Left ventricle myocardium inferior (tissue), 1 donor: ENCODE measurements around the gene MTG1. TPM values are rescaled to one million over a fixed set of nuclear protein-coding genes. Genes with fewer than 3 reads are reported as not detected.

Experiments
- DNase-seq: peaks from one replicate; pipeline ENCODE4 v3.0.0-alpha.2; 2020
- H3K27ac ChIP-seq: fragments of 200-600 bp; replicated peaks from 2 replicates; pipeline ENCODE4 v1.8.0; 2021
- H3K27me3 ChIP-seq: fragments of 200-600 bp; 2 replicates; pipeline ENCODE4 v1.8.0; 2021; ENCODE audit warnings: low read depth
- H3K36me3 ChIP-seq: fragments of 200-600 bp; 2 replicates; pipeline ENCODE4 v1.8.0; 2021
- H3K4me1 ChIP-seq: fragments of 200-600 bp; 2 replicates; pipeline ENCODE4 v1.8.0; 2021
- H3K4me3 ChIP-seq: fragments of 200-600 bp; 2 replicates; pipeline ENCODE4 v1.8.0; 2021; ENCODE audit warnings: mild to moderate bottlenecking, moderate library complexity
- H3K9me3 ChIP-seq: fragments of 200-600 bp; replicated peaks from 2 replicates; pipeline ENCODE4 v1.8.0; 2021
- intact Hi-C: fragments of 100-400 bp; cut with micrococcal nuclease; formaldehyde crosslinking; loops from one replicate; pipeline ENCODE4 v1.11.0; 2022
- total RNA-seq: library from RNA; stranded (reverse); fragmentation: NEBNext Ultra II Directional; extraction: Animal tissue kit (Norgen Biotek cat#: 25700); gene quantifications from one replicate; pipeline ENCODE4 v1.2.1, GENCODE V29; 2021
- TF ChIP-seq, protein P1 (sequence below): fragments of 200-600 bp; IDR thresholded peaks from 2 replicates; pipeline ENCODE4 v1.8.0; 2021; ENCODE audit warnings: antibody characterized with exemption, mild to moderate bottlenecking, borderline replicate concordance
- donor health status: DM: no; HTN: yes; CAD: no; lungs with severe emphysema.

MTG1 gene
- total RNA-seq, 1 donor from 2014 or later: 14.0 TPM

DNA sequence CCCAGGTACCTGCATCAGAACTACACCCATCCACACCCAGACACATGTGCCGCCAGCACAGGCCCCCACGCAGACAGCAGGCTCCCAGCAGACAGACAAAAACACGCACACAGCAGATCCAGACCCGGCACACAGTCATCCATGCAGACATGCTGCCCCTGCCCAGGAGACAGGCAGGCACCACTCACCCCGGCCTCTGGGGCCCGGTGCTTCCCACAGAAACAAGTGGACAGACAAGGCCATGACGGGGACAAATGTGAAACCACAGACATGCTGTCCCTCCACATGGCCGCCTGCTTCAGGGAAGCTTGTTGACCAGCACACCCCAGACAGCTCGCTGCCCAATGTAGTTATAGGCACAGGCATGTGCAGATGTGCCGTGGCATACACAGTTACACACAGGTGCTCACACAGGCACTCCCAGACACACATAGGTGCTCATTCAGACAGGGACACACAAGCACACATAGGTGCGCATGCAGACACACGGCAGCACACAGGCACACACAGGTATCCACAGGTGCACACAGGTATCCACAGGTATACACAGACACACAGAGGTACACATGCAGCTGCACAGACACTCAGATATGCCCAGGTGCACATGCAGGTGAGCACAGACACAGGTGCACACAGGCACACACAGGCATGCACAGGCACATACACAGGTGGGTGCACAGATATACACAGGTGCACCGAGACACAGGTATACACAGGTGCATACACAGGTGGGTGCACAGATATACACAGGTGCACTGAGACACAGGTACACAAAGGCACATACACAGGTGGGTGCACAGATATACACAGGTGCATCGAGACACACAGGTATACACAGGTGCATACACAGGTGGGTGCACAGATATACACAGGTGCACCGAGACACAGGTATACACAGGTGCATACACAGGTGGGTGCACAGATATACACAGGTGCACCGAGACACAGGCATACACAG lies 49.3 kb downstream of the MTG1 start:
- H3K4me3 ChIP-seq: no peak overlapping the region
- intact Hi-C loops: no loop called here
- peaks cover 14% of the 10 kb centered on the region for H3K27me3 ChIP-seq
- H3K4me1 ChIP-seq: no peaks in the 10 kb centered on the region
- H3K36me3 ChIP-seq: peaks cover 5% of the 10 kb centered on the region
- TF ChIP-seq, protein P1, sequence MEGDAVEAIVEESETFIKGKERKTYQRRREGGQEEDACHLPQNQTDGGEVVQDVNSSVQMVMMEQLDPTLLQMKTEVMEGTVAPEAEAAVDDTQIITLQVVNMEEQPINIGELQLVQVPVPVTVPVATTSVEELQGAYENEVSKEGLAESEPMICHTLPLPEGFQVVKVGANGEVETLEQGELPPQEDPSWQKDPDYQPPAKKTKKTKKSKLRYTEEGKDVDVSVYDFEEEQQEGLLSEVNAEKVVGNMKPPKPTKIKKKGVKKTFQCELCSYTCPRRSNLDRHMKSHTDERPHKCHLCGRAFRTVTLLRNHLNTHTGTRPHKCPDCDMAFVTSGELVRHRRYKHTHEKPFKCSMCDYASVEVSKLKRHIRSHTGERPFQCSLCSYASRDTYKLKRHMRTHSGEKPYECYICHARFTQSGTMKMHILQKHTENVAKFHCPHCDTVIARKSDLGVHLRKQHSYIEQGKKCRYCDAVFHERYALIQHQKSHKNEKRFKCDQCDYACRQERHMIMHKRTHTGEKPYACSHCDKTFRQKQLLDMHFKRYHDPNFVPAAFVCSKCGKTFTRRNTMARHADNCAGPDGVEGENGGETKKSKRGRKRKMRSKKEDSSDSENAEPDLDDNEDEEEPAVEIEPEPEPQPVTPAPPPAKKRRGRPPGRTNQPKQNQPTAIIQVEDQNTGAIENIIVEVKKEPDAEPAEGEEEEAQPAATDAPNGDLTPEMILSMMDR: no peak
- no peak overlapping the region for H3K27ac ChIP-seq
- peaks cover 32% of the 10 kb centered on the region for H3K9me3 ChIP-seq
- DNase-seq: no peak

GRCh38 chr10:133444342-133445267 lies 50.6 kb downstream of the MTG1 start:
- Histone ChIP-seq H3K36me3 (peaks cover 13% of the 10 kb centered on the region), H3K27me3 (peaks cover 14% of the 10 kb centered on the region), H3K9me3 (peaks cover 46% of the 10 kb centered on the region), H3K4me1 (no peaks in the 10 kb centered on the region), H3K4me3 (no peak overlapping the region), H3K27ac (no peak overlapping the region)
- intact Hi-C loops: no loop called here
- DNase-seq: no peak
- TF ChIP-seq, protein P1: no peak

- H3K36me3 ChIP-seq: peaks cover 13% of the 10 kb centered on the region
- H3K27me3 ChIP-seq: peaks cover 14% of the 10 kb centered on the region
- TF ChIP-seq, protein P1: no peak
- intact Hi-C loops: no loop called here
- H3K27ac ChIP-seq: no peak overlapping the region
- H3K4me1 ChIP-seq: no peaks in the 10 kb centered on the region
- H3K4me3 ChIP-seq: no peak overlapping the region
- H3K9me3 ChIP-seq: peaks cover 53% of the 10 kb centered on the region
- no peak for DNase-seq
Observed at GRCh38 chr10:133445268-133445732, 51.3 kb downstream of the MTG1 start.

GRCh38 chr10:133445751-133446708 lies 52.1 kb downstream of the MTG1 start:
- no peak overlapping the region for H3K4me3 ChIP-seq
- H3K36me3 ChIP-seq: peaks cover 13% of the 10 kb centered on the region
- peaks cover 53% of the 10 kb centered on the region for H3K9me3 ChIP-seq
- DNase-seq: no peak
- no peak overlapping the region for H3K27ac ChIP-seq
- H3K4me1 ChIP-seq: no peaks in the 10 kb centered on the region
- TF ChIP-seq, protein P1: no peak
- intact Hi-C loops: no loop called here
- H3K27me3 ChIP-seq: peaks cover 14% of the 10 kb centered on the region
